Measurements from ENCODE around the gene DNHD1.

DNHD1 gene

GRCh38 chr11:6563121-6563619, 66.1 kb downstream of the DNHD1 start:
- no peak for DNase-seq (ENCODE audit: low read depth in 3 of 3)

GRCh38 chr11:6563667-6564066, 66.6 kb downstream of the DNHD1 start:
- DNase-seq (ENCODE audit: low read depth in 3 of 3): no peak

- no peak for DNase-seq (ENCODE audit: low read depth in 3 of 3)
Measured at GRCh38 chr11:6565325-6565724, 68.2 kb downstream of the DNHD1 start.

- DNase-seq (ENCODE audit: low read depth in 3 of 3): no peak
Measured at GRCh38 chr11:6565988-6566703, 69.1 kb downstream of the DNHD1 start.

GRCh38 chr11:6566704-6567370, 69.8 kb downstream of the DNHD1 start:
- DNase-seq (ENCODE audit: low read depth in 3 of 3): no peak

GRCh38 chr11:6567371-6567745, 70.3 kb downstream of the DNHD1 start:
- no peak for DNase-seq (ENCODE audit: low read depth in 3 of 3)

- DNase-seq (ENCODE audit: low read depth in 3 of 3): no peak
Measured at GRCh38 chr11:6568191-6568918, 71.3 kb downstream of the DNHD1 start.

- no peak for DNase-seq (ENCODE audit: low read depth in 3 of 3)
Measured at GRCh38 chr11:6569706-6570105, 72.6 kb downstream of the DNHD1 start.

- DNase-seq (ENCODE audit: low read depth in 3 of 3): no peak
Measured at GRCh38 chr11:6570691-6571427, 73.8 kb downstream of the DNHD1 start.

- DNase-seq (ENCODE audit: low read depth in 3 of 3): no peak
Measured at GRCh38 chr11:6571434-6572008, 74.4 kb downstream of the DNHD1 start.

- DNase-seq (ENCODE audit: low read depth in 3 of 3): no peak
Measured at GRCh38 chr11:6572215-6572614, 75.1 kb downstream of the DNHD1 start.

GRCh38 chr11:6574816-6575715, 78.0 kb downstream of the DNHD1 start:
- DNase-seq (ENCODE audit: low read depth in 3 of 3): no peak

- DNase-seq (ENCODE audit: low read depth in 3 of 3): no peak
Measured at GRCh38 chr11:6576471-6577373, 79.6 kb downstream of the DNHD1 start.

GRCh38 chr11:6578134-6578533, 81.1 kb downstream of the DNHD1 start:
- DNase-seq (ENCODE audit: low read depth in 3 of 3): no peak

- no peak for DNase-seq (ENCODE audit: low read depth in 3 of 3)
Measured at GRCh38 chr11:6579681-6580080, 82.6 kb downstream of the DNHD1 start.

- no peak for DNase-seq (ENCODE audit: low read depth in 3 of 3)
Measured at GRCh38 chr11:6583584-6583983, 86.5 kb downstream of the DNHD1 start.

- no peak for DNase-seq (ENCODE audit: low read depth in 3 of 3)
Measured at GRCh38 chr11:6584528-6584927, 87.4 kb downstream of the DNHD1 start.

GRCh38 chr11:6586434-6587359, 89.6 kb downstream of the DNHD1 start:
- DNase-seq (ENCODE audit: low read depth in 3 of 3): no peak

Measured in stimulated activated CD4-positive, alpha-beta T cell treated with anti-CD3 and anti-CD28 coated beads, TNF-alpha, amount 100 ng/mL, for 48 hours (primary cell).